Measurements from ENCODE around the gene NIPA2.

DNA sequence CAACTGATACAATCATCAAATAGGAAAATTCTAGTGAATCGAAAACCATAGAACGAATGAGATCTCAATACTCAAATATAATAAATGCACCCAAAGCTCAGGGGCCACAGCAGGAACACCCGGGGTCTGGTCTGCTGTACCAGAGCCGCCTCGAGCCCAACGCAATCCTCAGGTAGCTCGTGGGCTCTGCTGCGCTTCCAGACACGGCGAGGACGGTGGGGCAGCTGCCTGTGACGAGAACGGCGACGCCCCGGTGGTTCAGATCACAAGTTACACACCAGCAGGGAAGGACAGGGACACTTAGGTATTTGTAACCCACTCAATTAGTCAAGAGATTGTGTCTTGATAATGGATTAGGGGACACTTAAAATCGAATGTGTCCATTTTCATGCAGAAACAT lies 54.6 kb downstream of the NIPA2 start:
- TF ChIP-seq SUZ12 (IDR thresholded peaks at IDR 0.05; ENCODE audit: extremely low read depth, insufficient read depth, insufficient read length), result no peak
- no peak for TF ChIP-seq ZNF274 (IDR thresholded peaks at IDR 0.05; ENCODE audit: low read depth, low read length)

Data from NT2/D1 (cell line).